AG04449 (cell line): ENCODE results near the gene OR8U1.

ENCODE experiments used
- CTCF ChIA-PET: fragments of 350-600 bp; formaldehyde crosslinking; extraction: SDS; loops from one replicate; lab custom pipeline; 2021; ENCODE audit warnings: antibody characterized with exemption; lab: Yijun Ruan, JAX
- POLR2A ChIA-PET: fragments of 400-600, 350-600 bp; formaldehyde crosslinking; extraction: SDS; loops from one replicate; lab custom pipeline; 2020; ENCODE audit warnings: antibody characterized with exemption, inconsistent platforms; lab: Yijun Ruan, JAX
- DNase-seq: peaks from one replicate; pipeline ENCODE4 v3.0.0-alpha.2; 2010; ENCODE audit warnings: low read depth, low spot score
- H3K4me3 ChIP-seq: 2 replicates; pipeline ENCODE4 v1.5.1; 2011; ENCODE audit warnings: low read depth, mild to moderate bottlenecking, control low read depth, low read length
- TF ChIP-seq, protein P1 (sequence below): IDR thresholded peaks from one replicate; pipeline ENCODE4 v1.5.1; 2011; ENCODE audit warnings: mild to moderate bottlenecking, moderate library complexity, low read length, control low read depth, inconsistent platforms; ENCODE audit not compliant: insufficient read depth; ENCODE audit errors: missing control alignments

The OR8U1 gene

DNA sequence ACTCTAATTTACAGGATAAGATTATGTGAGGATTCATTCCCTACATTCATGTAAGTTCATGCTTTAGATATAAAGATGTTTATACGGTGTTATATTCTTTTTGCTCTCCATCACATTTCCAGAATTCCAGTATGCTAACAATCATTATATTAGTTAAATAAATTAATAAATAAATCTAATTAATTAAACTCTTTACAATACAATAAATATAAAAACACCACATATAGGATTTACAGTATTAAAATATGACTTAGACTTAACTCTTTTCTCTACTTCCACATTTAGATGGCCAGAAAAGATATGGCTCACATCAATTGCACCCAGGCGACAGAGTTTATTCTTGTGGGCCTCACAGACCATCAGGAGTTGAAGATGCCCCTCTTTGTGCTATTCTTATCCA is at the start of gene OR8U1:
TSS of gene OR8U1 (plus strand) at position 301 of the 400 bp plus-strand sequence. CDS start at position 301, 0 bp downstream.
- CTCF ChIA-PET, result no interaction called here
- TF ChIP-seq, protein P1, sequence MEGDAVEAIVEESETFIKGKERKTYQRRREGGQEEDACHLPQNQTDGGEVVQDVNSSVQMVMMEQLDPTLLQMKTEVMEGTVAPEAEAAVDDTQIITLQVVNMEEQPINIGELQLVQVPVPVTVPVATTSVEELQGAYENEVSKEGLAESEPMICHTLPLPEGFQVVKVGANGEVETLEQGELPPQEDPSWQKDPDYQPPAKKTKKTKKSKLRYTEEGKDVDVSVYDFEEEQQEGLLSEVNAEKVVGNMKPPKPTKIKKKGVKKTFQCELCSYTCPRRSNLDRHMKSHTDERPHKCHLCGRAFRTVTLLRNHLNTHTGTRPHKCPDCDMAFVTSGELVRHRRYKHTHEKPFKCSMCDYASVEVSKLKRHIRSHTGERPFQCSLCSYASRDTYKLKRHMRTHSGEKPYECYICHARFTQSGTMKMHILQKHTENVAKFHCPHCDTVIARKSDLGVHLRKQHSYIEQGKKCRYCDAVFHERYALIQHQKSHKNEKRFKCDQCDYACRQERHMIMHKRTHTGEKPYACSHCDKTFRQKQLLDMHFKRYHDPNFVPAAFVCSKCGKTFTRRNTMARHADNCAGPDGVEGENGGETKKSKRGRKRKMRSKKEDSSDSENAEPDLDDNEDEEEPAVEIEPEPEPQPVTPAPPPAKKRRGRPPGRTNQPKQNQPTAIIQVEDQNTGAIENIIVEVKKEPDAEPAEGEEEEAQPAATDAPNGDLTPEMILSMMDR, result no peak
- POLR2A ChIA-PET, result no interaction called here

DNA sequence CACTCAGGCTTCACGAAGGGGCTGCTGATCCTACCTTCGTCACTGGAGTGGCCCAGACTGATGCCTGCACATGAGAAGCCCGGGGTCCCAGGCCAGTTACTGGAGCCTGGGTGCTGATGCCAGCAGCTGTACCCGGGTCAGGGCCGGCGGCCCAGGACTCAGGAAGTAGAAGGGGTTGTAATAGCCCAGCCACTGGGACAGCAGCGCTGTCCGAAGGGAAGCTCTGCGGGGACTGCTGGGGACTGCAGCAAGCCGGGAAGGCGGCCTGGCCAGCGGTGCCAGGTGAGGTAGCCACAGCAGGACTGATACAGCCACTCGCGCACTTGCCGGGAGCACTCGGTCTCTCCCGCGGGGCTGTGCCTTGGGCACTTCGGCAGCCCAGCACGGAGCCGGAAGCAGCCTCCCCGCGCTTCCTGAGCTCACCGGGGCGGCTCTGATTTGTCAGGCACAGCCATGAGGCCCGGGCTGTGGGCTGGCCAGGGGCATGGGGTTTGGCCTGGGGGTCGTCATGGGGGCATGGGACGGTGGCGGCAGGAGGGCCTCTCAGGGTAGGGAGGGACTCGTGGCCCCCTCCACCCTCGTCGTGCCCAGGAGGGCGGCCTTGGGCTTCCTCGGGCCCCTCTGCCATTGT is 43.4 kb upstream of the OR8U1 start:
- H3K4me3 ChIP-seq, result no peak overlapping the region
- TF ChIP-seq, protein P1, result no peak
- CTCF ChIA-PET, result no interaction called here
- POLR2A ChIA-PET, result no interaction called here
- no peak for DNase-seq

More for the DNA sequence above, at the start of gene OR8U1:
- H3K4me3 ChIP-seq, result no peak within 1 kb of the TSS
- no peak for DNase-seq

DNA sequence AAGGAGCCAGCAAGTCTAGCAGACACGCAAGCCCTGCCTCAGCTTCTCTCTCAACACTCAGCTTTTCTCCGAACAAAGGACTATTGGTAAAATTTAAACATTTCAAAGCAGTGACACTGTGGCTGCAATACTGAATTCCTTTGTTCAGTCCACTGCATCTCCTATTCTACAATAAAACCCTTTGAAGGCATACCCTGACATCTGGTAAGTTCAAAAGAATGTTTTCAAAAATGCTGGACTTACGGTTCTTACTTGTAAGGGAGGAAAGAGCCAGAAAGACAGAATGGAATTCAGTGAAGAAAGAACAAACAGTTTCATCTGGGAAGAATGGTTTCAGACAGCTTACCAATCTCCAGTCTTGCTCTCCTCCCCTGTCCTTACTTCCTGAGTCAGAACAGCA is 42.3 kb upstream of the OR8U1 start:
- DNase-seq, result no peak
- CTCF ChIA-PET, result no interaction called here
- POLR2A ChIA-PET, result no interaction called here
- TF ChIP-seq, protein P1, result no peak
- no peak overlapping the region for H3K4me3 ChIP-seq

GRCh38 chr11:56340289-56340688 is 35.1 kb upstream of the OR8U1 start:
- no peak for DNase-seq
- POLR2A ChIA-PET, result no interaction called here
- CTCF ChIA-PET, result no interaction called here
- H3K4me3 ChIP-seq, result no peak overlapping the region
- TF ChIP-seq, protein P1, result no peak

DNA sequence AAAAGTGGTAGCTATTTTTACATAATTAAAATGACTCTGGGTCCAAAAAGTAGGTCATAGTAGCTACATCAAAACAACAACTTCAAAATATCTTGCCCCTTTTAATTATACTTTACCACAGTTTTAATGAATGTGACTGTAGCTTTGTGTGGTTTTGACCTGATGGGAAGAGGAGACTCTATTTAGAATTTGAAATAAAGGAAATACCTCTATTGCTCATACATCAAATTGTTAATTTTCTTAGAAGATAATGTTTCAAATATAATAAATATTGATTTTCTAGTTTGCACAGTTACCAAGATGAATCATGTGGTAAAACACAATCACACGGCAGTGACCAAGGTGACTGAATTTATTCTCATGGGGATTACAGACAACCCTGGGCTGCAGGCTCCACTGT is 29.7 kb upstream of the OR8U1 start, which contains the start of gene OR8K1:
TSS of gene OR8K1 (plus strand) at position 301 of the 400 bp plus-strand sequence. CDS start at position 301, 0 bp downstream.
- no peak for DNase-seq
- TF ChIP-seq, protein P1, result no peak
- ChIA-PET POLR2A (no interaction called here), CTCF (no interaction called here)
- H3K4me3 ChIP-seq, result no peak within 1 kb of the TSS

- TF ChIP-seq, protein P1, result no peak
- POLR2A ChIA-PET, result no interaction called here
- CTCF ChIA-PET, result no interaction called here
- DNase-seq, result no peak
- no peak within 1 kb of the TSS for H3K4me3 ChIP-seq
These were observed 21.4 kb upstream of the OR8U1 start, which contains the start of gene OR8J1 for GRCh38 chr11:56353991-56354390. OR8J1 (plus strand) TSS chr11:56354291; CDS start chr11:56360247, 5,956 bp downstream.
